ENCODE measurements around the gene SNX10.

Gene SNX10

DNA sequence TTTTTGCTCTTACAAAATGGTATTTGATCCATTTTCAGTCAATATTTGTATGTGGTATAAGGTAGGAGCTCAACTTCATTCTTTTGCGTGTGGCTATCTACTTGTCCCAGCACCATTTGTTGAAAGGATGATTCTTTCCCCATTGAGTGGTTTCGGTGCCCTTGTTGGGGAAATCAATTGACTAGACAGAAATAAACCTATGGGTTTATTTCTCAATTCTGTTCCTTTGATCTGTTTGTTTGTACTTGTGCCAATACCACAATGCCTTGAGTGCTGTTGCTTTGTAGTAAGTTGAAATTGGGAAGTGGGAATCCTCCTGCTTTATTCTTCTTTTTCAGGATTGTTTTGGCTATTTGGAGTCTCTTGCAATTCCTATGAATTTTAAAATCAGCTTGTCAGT is 41.0 kb downstream of the SNX10 start:
- DNase-seq (ENCODE audit: insufficient read length, low spot score) (no peak), FAIRE-seq (no peak)

DNA sequence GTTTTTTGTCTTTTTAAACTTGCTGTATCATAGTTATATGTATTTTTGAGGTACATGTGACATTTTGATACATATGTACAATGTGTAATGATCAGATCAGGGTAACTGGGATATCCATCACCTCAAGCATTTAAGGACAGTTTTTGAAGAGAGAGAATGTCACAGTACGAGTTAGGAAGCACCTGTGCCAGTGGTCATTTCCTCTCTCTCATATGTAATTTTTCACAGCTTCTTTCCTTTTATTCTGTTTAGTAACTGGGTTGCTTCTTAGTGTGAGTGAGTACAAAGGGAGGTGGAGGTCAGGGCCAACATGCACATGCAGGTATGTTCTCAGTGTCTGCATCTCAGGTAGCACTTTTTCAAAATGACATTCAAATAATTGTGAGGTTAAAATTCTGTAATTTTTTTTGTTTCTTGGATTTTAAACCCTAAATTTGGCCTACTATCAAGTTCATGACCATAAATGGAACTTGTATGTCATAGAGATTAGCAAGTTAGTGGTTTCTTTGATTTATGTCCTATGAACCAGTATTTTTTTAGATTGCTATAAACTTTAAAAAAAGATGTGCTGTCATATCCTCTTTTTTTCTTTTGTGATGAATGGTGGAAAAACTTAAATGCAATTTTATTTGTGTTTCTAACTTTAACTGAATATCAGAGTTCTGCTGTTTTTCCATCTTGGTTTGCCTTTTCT is 42.7 kb downstream of the SNX10 start:
- DNase-seq (ENCODE audit: insufficient read length, low spot score) (no peak), FAIRE-seq (no peak)

GRCh38 chr7:26337232-26337865 is 45.7 kb downstream of the SNX10 start:
- DNase-seq (ENCODE audit: insufficient read length, low spot score) (no peak), FAIRE-seq (no peak)

- no peak for FAIRE-seq
- DNase-seq (ENCODE audit: insufficient read length, low spot score): no peak
Observed at GRCh38 chr7:26340476-26341018, 48.9 kb downstream of the SNX10 start.

DNA sequence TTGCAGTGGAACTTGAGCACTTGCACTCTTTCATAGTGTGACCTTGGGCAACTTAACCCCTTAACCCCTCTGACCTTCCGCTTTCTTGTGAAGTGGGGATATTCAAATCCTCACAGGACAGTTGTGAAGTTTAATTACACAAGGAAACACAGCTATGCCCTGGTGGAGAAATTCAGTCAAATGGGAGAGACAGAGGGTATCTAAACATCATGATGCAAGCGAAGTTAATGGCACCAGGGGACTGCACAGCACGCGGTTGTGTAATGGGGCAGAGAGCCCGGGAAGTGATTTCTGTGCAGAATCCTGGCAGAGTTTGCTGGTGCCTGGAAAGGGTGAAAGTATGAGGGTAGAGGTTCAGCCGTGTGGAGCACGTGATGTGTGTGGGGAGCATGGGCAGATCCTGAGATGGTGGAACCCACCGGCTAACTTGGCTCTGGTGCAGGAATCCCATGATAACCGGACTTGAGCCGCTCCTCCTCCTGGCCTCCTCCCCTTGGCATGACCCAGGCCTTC is 51.7 kb downstream of the SNX10 start:
- no peak for FAIRE-seq
- DNase-seq (ENCODE audit: insufficient read length, low spot score): no peak

DNA sequence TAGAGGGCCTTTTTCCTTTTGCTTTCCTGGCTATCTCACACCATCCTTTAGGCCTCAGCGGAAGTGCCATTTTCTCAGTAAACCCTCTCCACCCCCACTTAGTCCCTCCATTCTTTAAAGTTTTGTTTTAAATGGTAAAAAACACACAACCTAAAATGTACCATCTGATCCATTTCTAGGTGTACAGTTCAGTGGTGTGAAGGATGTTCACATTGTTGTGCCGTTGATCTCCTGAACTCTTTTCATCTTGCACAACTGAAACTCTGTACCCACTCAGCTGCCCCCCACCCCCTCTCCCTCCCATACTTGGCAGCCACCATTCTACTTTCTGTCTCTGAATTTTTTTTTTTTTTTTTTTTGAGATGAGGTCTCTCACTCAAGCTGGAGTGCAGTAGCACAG is 52.2 kb downstream of the SNX10 start:
- FAIRE-seq: no peak

GRCh38 chr7:26345202-26345601 is 53.5 kb downstream of the SNX10 start:
- DNase-seq (ENCODE audit: insufficient read length, low spot score): no peak
- no peak for FAIRE-seq

More for the DNA sequence above, 52.2 kb downstream of the SNX10 start:
- DNase-seq (ENCODE audit: insufficient read length, low spot score): no peak

GRCh38 chr7:26345837-26346236 is 54.2 kb downstream of the SNX10 start:
- FAIRE-seq: no peak
- no peak for DNase-seq (ENCODE audit: insufficient read length, low spot score)

- DNase-seq (ENCODE audit: insufficient read length, low spot score): peak; percentile 26
- FAIRE-seq: peak; percentile 13
Observed at GRCh38 chr7:26346611-26347203, 55.0 kb downstream of the SNX10 start.

DNA sequence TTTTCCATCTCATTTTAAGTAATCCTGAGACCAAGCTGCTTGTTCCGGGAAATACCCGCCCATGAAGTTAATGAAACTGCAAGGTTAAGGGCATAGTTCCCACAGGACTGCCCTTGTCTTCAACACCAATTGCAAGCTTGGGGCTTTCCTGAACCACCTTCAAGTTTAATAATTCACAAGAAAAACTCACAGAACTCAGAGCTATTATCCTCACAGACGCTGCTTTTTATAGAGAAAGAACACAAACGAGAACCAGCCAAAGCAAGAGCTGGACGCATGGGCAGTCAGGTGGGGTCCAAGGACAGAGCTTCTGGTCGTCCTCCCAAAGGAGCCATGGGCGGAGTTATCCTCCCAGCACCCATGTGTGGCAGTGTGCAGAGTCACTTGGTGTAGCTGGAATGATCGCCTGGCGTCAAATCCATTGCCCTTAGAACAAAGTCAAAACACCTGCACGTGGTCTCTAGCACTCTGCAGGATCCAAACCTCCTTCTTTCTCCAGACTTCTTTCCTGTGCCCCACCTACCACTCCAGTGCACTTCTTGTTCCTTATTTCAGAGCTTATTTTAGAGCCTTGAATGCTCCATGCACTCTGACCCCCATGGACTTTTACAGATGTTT is 56.7 kb downstream of the SNX10 start:
- no peak for FAIRE-seq
- DNase-seq (ENCODE audit: insufficient read length, low spot score): no peak

- FAIRE-seq (no peak), DNase-seq (ENCODE audit: insufficient read length, low spot score) (no peak)
Observed at GRCh38 chr7:26349005-26349915, 57.6 kb downstream of the SNX10 start.

- FAIRE-seq (no peak), DNase-seq (ENCODE audit: insufficient read length, low spot score) (no peak)
Observed at GRCh38 chr7:26351171-26351570, 59.5 kb downstream of the SNX10 start.

DNA sequence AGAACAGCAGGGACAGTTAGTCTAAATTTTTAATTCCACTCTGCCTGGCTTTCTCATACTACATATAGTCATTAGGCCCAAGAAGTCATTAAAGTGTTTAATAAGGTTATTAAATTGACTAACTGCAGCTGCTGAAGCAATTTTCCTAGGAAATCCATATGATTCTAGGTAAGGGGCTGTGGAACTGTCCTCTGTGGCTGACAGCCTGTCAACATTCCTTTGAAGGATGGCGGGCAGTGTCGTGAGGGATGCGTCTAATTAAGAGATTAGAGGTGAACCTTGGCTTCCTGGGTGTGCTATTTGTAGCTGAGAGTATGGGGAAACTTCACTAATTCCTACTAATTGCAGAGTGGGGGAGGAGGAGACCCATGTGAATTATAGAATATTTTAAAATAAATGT is 64.6 kb downstream of the SNX10 start:
- FAIRE-seq (no peak), DNase-seq (ENCODE audit: insufficient read length, low spot score) (no peak)

DNA sequence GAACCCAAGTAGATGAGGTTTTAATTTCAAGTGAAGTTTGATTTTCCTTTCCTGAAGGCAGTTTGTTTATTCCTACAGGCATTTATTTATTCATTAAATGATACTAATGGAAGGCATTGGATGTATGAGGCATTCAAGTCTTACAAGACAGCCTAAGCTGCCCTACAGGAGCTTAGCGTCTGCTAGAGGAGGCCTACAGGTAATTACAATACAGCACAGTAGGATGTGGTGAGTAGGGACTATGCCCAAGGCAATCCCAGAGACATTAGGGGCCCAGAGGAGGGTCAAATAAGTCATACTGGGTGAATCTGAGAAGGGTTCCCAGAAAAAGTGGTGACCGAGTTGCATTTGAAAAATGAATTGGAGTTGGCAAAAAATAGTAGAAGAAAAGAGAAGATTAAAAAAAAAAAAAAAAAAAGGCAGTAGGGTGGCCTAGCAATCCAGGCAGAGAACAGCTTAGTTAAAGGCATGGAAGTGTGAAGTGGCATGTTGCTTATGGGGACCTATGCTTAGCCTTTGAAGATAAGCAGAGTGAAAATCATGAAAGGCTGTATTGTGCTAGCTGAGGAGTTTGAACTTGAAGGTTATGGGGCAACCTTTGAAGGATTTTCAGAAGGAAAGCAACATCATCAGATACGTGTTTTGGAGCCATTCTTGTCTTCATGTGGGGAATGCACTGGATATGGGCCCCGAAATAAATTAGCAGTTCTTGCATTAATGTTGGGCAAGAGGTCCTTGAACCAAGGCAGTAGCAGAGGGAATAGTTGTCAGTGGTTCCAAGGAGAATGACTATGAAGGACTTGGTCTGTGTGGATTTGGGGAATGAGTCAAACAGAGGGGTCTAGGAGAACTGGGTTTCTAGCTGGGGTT is 65.5 kb downstream of the SNX10 start:
- no peak for FAIRE-seq
- no peak for DNase-seq (ENCODE audit: insufficient read length, low spot score)

DNA sequence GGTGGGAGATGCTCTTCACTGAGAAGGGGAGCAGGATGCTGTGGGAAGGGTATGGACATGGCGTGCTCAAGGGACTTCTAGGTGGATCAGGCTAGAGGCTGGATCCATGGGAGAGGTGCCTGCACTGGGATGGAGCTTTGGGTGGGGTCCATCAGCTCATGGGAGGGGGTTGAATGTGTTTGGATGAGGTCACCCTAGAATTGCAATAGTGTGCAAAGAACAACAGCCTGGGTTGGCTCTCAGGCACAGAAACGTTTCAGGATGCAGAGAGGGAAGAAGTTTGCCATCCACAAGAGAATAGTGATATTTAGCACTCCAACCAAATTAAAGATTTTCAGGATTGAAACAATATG is 66.1 kb downstream of the SNX10 start:
- no peak for DNase-seq (ENCODE audit: insufficient read length, low spot score)
- FAIRE-seq: no peak

DNA sequence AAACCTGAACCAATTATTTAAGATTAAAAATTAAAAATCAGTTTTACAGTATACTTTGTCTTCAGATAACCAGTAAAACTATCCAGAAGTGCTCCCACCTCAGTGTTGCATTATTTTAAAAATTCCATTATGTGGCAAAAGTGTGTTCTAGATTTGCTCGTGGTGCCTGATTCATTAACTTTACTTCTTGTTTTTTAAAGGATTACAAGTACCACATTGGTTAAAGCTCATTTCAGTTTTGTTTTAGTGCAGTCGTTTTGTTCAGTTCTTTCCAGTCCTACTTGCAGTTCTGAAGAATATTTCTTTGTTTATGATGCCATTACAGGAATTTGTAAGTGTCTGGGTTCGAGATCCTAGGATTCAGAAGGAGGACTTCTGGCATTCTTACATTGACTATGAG is 69.0 kb downstream of the SNX10 start:
- FAIRE-seq: no peak

DNA sequence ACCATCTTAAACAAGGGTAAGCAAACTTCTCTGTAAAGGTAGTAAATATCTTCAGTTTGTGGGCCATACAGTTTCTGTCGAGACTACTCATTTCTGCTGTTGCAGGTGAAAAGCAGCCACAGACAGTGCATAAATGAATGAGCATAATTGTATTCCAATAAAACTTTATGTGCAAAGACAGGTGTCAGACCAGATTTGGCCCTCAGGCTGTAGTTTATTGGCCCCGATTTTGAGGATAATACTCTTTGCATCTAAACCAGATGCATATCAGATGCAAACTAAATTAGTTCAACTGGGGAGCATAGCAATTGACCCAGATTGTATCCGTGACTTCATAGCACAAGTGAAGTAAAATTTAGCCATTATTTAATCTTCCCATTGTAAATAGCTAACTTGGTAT is 70.0 kb downstream of the SNX10 start:
- DNase-seq (ENCODE audit: insufficient read length, low spot score): no peak
- no peak for FAIRE-seq

More for the DNA sequence above, 69.0 kb downstream of the SNX10 start:
- no peak for DNase-seq (ENCODE audit: insufficient read length, low spot score)

DNA sequence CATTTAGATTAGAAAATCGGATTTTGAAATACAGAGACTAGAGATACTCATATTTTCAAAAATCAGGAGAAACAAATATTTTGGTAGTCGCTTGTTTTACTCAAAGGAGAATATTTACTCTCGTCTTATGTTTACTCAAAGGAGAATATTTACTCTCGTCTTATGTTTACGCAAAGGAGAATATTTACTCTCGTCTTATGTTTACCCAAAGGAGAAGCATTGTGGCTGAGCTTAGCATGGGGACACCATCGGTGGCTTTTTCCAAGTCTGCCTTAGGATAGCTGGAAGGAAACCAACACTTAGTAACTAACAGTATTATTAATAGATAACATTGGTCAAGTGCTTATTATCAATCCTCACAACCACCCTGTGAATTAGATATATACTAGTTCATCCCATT is 71.8 kb downstream of the SNX10 start:
- DNase-seq (ENCODE audit: insufficient read length, low spot score) (no peak), FAIRE-seq (no peak)
